HS-27A (cell line): ENCODE measurements around the gene TMEM225B.
"Not testable (repeated sequence)": the region's sequence is repeated elsewhere in the genome, so short reads cannot be mapped to it uniquely, and the experiment has no call there.

Experiments
- DNase-seq: peaks from one replicate; pipeline ENCODE4 v3.0.0-alpha.2; 2012; ENCODE audit warnings: low read depth, missing footprints

Gene TMEM225B

GRCh38 chr7:99597762-99598501 lies at the start of gene TMEM225B:
TSS of gene TMEM225B (plus strand) at chr7:99598267. CDS start at chr7:99604389, 6,122 bp downstream.
- DNase-seq, result no peak

- not testable (repeated sequence) for DNase-seq
These were observed 48.5 kb upstream of the TMEM225B start for GRCh38 chr7:99549545-99549944.

GRCh38 chr7:99551334-99551733 lies 46.7 kb upstream of the TMEM225B start:
- DNase-seq, result no peak

GRCh38 chr7:99551767-99552463 lies 46.2 kb upstream of the TMEM225B start, which contains the start of gene FAM200A:
TSS of gene FAM200A (minus strand) at chr7:99552114. CDS start at chr7:99548407, 3,707 bp downstream.
- peak; percentile 60 for DNase-seq

- DNase-seq, result no peak
These were observed 45.0 kb upstream of the TMEM225B start for GRCh38 chr7:99553039-99553438.

GRCh38 chr7:99554939-99555338 lies 43.1 kb upstream of the TMEM225B start:
- no peak for DNase-seq

- DNase-seq, result no peak
These were observed 40.9 kb upstream of the TMEM225B start for GRCh38 chr7:99557196-99557607.

GRCh38 chr7:99557940-99558305 lies 40.1 kb upstream of the TMEM225B start:
- no peak for DNase-seq

- no peak for DNase-seq
These were observed 39.5 kb upstream of the TMEM225B start, which contains the start of gene ZNF655 for GRCh38 chr7:99558306-99559174. TSS of gene ZNF655 (plus strand) at chr7:99558642. CDS start at chr7:99560560, 1,918 bp downstream.

GRCh38 chr7:99559175-99559915 lies 38.7 kb upstream of the TMEM225B start:
- DNase-seq, result no peak

GRCh38 chr7:99560834-99561736 lies 37.0 kb upstream of the TMEM225B start:
- DNase-seq, result no peak

- DNase-seq, result no peak
These were observed 36.4 kb upstream of the TMEM225B start for GRCh38 chr7:99561737-99562051.

GRCh38 chr7:99562114-99562784 lies 35.8 kb upstream of the TMEM225B start:
- no peak for DNase-seq

GRCh38 chr7:99562832-99563231 lies 35.2 kb upstream of the TMEM225B start:
- DNase-seq, result peak; percentile 88

GRCh38 chr7:99563650-99564049 lies 34.4 kb upstream of the TMEM225B start:
- DNase-seq, result peak; percentile 75

GRCh38 chr7:99568770-99569169 lies 29.3 kb upstream of the TMEM225B start:
- not testable (repeated sequence) for DNase-seq

GRCh38 chr7:99571768-99572167 lies 26.3 kb upstream of the TMEM225B start:
- DNase-seq, result no peak

GRCh38 chr7:99573257-99573656 lies 24.8 kb upstream of the TMEM225B start:
- DNase-seq, result no peak

GRCh38 chr7:99576251-99576650 lies 21.8 kb upstream of the TMEM225B start:
- no peak for DNase-seq
